NCI-H2081 treated with DMSO at 0.1 percent for 48 hours (cell line): ENCODE results near the gene FAM43B.
"Not testable (repeated sequence)": the region's sequence is repeated elsewhere in the genome, so short reads cannot be mapped to it uniquely, and the experiment has no call there.

Experiments used
- DNase-seq: peaks from one replicate; lab custom pipeline; 2025; lab: John Stamatoyannopoulos, UW

Gene FAM43B, protein sequence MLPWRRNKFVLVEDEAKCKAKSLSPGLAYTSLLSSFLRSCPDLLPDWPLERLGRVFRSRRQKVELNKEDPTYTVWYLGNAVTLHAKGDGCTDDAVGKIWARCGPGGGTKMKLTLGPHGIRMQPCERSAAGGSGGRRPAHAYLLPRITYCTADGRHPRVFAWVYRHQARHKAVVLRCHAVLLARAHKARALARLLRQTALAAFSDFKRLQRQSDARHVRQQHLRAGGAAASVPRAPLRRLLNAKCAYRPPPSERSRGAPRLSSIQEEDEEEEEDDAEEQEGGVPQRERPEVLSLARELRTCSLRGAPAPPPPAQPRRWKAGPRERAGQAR

DNA sequence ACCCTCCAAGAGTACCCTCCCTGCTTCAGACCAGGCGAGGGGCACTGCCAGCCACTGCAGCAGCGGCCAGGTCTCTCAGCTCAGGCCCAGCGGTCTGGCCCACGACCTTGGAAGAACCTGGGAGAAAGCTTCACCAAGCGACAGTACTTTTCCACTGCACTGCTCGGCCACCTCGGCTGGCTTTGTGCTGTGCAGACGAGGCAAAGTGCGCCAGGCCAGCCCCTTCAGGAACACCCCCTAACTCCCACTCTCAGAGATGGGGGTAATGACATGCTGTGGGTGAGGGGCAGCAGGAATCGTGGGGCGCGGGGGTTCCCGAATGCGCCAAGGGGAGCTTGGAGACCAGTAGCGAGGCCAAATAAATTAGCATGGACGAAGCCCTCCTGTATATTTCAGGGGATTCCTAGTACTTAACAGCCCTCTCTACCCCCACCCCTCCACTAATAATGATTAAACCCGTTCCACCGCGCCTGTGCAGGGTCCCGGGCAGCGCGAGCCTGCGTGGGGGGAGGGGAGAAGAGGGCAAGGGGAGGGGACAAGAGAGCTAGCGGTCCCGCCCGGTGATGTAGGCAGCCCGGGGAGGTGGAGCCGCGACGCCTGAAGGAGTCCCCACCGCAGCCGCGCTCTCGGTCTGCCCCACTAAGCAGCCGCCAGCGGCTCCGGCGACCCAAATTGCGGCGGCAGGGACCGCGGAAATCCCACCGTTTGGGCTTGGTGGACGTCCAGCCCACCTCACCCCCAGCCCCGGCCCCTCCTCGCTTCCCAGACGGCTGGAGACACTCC, at the start of gene FAM43B:
Gene FAM43B (plus strand): TSS at position 629 of the 783 bp plus-strand sequence. CDS start 401 bp downstream, outside the sequence.
- no peak for DNase-seq

DNA sequence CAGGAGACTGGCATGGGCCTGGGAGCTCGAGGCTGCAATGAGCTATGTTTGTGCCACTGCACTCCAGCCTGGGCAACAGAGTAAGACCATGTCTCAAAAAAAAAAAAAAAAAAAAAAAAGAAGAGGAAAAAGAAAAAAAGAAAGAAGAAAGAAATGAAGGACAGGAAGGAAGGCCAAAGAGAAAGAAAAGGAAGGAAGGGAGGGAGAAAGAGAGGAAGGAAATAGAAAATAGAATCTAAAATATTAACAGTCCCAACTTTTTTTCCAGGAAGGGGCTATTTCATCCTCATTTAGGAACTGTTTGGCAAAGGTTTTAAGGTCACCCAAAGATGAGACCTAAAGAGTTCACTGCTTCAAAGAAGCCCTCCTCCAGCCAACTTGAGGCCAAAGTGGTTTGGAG, 46.9 kb upstream of the FAM43B start:
- DNase-seq = no peak

DNA sequence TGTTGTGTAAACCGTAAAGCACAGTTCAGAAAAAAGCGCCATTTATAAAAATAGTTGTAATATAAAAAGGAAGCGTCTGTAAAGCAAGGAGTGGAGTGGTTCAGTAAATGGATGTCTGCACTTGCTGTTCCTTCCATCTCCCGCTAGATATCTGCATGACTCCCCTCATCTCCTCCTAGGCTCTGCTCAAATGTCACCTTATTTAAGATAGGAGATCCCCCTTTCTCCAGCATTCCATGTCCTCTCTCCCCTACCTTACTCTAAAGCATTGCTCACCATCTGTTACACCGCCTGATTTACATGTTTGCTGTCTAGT, 45.2 kb upstream of the FAM43B start:
- DNase-seq = no peak

DNA sequence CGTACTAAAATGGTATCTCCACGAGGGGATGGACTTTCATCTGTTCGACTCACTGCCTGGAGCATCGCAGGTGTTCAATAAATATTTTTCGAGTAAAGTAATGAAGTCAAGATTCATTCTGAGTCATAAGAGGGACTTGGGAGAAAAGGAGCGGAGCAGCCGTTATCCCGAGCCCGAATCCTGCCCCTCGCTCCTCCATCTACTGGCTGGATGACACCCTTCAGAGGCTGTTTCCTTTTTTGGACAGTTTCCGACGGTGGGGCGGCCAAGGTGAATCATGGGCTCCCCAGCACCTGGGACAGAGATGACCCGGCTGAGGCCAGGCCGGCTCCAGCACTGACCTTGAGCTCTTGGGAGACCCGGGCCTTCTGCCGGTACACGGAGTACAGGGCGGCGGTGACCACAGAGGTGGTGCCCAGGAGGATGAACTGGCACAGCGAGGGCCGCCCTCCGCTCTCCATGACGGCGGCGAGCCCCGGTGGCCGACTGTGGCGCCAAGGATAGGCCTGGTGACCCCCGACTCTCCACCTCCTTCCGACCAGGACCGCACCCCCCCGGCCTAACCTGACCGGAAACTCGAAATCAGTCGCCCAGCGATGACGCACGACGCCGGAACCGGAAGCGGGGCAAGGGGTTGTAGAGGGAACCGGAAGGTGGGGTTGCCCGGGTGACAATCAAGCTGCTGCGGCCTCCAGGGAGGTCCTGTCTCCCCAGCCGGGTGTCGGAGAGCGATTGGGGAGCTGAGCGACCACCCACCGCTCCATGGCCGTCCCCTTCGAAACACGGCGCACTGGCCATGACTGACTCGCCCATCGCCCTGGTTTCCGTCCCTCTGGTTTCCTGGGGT, 44.6 kb upstream of the FAM43B start, which contains the start of gene MUL1:
Gene MUL1 (minus strand): TSS at position 588 of the 847 bp plus-strand sequence. CDS start 127 bp downstream, at position 461.
- peak; percentile 59 for DNase-seq

DNA sequence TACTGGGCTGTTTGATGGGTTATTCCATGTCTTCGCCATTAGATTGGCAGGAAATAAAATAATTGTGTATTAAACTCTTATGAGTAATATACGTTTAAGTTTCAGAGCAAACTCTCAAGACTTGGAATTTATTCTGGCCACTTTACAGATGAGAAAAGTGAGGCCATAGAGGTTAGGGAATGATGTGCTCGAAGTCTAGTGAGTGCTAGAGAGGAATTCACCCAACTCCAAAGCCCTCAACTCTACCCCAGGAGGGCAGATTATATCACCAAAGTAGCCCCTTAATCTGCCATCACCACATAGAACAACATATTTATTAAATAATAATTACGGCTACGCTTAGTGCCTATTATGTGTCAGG, 44.0 kb upstream of the FAM43B start:
- DNase-seq = no peak

DNA sequence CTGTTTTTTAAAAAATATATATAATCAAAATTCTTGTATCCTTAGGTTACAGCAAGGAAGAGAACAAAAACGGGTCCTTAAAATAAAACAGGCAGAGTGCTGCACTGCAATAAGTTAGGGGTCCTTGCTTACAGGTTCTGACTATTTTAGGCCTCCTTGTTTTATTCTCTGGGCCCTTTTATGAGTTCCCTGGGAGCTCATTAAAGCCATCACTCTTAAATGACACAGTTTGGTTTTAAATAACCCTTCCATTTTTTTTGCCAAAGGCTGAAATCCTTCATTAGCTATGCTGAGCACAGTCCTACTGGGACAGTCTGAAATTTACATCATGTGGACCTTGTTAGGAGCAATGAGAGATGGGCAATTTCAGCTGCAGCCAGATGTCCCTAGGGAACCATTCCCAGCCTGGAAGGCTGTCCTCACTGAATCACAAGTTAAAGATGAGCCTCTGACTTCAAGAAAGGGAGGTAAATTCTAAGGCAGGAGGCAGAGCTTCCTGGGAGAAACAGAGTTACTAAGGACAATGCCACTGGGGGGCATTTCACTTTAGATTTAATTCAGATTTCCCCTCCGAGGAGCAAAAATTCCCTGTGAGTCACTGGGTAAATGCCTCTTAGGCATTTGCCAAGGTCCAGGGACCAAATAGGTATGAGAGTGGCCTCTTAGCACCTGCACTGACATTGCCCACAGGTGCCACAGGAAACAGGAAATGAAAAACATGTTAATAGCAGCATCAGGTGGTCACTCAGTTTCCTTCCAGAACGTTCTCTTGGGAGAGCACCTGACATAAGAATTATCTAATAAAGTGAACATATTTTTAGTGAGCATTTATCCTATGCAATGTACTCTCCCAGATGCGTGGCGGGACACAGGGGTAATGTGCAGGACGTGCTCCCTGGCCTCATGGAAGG, 40.6 kb upstream of the FAM43B start:
- DNase-seq = no peak

DNA sequence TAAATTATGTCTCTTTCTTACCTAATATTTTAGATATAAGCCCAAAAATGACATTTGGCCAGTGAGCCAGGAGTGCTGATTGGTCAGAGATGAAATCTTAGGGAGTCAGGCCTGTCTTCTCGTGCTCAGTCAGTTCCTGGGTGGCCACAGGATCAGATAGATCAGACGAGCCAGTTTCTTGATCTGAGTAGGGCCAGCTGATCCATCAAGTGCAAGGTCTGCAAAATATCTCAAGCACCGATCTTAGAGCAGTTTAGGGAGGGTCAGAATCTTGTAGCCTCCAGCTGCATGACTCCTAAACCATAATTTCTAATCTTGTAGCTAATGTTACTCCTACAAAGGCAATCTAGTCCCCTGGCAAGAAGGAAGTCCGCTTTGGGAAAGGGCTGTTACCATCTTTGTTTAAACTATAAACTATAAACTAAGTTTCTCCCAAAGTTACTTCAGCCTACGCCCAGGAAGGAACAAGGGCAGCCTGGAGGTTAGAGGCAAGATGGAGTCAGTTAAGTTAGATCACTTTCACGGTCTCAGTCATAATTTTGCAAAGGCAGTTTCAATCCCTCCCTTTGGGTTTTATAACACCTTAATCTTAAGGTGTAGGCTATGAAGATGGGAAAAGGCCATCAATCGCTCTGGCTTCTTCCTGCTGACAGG, 32.6 kb upstream of the FAM43B start:
- not testable (repeated sequence) for DNase-seq

DNA sequence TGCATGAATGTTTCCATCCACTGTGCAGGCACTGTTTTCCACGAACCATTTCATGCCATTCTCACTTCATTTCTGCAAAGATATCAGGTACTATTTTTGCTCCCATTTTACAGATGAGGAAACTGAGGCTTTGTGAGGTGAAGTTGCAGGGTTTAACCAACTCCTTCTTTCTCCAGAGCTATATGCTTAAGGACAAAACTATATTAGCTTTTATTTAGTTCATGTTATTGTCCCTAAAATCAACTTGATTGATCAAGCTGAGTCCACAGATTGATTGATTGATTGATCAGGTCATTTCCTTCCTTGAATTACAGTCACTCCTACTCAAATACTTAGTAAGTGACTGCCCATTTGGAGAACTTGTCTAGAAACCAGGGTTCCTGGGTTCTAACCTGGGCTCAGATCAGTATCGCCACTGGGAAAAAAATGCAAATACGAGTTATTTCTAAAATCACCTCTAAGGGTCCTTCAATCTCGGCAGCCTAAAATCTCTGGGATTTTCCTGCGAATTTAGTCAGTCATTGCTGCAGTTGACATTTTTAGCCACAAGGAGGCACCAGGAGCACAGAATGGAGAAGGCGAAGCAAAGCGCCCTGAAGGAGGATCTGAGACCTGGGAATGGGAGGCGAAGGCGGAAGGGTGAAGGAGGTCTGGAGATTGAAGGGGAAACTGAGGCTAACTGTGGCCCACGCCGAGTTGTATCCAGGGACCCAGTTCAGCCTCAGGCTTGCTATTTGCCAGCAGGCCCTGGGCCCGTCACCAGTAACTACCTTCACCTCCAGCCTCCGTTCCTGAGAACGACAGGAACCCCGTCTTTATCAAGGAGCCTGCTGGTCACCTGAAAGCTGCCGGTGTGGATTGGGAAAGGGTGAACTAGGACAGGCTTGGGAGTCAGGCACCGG, 30.2 kb upstream of the FAM43B start:
- DNase-seq = peak; percentile 6

DNA sequence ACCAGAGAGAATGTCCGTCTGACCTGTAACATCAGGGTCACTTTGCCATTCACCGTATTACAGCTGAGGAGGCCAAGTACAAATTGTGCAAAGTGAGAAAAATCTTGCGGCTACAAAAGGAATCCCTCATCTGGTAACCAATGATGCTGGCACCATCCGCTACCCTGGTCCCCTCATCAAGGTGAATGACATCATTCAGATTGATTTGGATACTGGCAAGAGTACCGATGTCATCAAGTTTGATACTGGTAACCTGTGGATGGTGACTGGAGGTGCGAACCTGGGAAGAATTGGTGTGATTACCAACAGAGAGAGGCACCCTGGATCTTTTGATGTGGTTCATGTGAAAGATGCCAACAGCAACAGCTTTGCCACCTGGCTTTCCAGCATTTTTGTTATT, 26.1 kb upstream of the FAM43B start:
- DNase-seq = no peak

DNA sequence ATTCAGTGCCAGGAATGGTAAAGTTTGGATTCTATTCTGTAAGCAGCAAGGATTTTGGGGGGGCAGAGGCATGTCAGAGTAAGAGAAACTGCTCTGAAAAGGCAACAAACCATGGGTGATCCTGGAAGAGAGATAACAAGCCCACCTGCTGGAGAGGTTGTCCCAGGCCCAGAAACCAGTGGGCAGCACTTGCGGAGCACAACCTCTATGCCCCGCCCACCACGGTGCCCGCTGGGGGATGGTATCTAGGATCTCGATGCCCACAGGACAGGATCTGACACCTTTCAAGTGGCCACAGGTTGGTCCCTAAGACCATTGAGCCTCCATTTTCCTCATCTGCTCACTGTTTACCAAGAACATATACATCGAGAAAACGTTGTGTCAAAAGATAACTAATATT, 24.2 kb upstream of the FAM43B start:
- no peak for DNase-seq

DNA sequence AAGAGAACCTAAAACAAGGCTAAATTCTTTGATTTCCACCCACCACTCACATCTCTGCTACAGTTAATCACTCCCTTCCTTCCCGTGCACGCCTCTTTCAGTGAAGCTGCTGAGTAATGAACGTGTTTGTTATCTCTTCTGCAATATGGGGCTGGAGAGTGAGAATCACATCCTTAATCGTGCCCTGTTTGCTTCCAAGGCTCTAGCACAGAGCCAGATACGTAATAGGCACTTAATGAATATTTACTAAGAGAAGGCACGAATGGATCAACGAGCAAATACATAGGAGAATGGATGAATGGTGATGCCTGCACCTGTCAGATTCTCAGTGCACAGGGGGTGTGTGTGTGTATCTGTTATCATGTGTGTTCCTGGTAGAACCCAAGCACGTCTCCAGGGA, 22.1 kb upstream of the FAM43B start:
- no peak for DNase-seq

DNA sequence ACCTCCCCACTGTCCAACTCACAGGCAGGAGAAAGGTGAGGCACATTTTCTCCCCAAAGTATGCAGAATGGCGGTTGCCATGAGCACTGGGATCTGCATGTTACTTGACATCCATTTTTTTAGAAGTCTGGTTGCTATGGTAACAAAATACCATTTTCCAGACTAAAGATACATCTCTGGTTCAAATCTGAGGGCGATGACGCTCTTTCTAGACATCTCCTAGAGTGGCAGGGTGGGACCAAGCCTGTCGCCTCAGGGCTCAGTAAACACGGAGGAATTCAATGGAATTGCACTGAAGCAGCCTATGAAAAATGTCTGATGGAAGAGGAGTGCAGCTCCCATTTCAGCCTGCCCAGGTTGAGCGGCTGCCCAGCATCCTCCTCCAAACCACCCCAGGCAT, 21.5 kb upstream of the FAM43B start:
- no peak for DNase-seq

DNA sequence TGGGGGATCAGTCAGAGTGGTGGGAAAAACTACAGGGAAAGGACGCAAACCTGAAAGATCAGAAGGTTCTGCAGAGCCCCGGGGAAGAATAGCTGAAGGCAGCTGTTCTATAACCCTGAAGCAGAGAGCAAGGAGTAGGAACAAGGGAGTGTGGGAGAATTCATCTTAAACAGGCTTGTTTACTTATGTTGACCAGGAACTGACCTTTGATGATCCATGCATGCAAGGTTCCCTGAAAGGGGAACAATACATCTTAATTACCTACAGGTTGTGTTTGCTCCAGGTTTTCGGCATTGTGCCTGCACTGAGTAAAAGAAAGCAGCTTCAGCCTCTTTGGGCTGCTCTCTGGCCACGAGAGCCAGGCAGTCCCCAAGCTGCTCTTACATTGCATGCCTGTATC, 18.7 kb upstream of the FAM43B start:
- DNase-seq = no peak

DNA sequence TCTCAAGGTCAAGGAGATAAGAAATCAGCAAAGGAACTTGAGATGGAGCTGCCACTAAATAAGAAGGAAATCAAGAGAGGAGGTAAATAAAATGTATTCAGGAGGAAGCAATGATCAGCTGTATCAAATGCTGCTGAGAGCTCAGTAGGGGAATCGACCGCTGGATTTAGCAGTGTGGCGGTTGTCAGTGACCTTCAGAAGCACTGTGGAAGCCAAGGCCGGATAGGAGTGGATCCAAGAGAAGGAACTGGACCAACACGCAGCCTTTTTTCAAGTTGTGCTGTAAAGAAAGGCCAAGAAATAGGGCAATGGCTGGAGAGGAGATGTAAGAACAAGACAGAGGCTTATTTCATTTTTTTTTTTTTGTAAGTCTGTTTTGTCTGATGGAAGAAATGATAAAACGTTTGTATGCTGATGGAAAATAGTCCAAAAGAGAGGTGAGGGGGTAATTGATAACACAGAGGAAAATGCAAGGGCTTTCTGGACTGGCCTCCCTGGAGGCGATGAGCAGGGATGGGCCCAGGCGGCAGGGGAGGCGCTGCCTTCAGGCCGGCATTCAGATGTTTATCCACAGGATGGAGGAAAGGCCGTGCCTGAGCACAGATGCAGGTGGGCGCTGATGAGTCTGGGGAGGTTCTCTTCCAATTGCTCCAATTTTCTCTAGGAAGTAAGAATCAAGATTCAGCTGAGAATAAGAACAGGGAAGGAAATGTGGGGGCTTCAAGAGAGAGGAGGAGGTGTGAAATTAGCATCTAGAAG, 17.5 kb upstream of the FAM43B start:
- no peak for DNase-seq

DNA sequence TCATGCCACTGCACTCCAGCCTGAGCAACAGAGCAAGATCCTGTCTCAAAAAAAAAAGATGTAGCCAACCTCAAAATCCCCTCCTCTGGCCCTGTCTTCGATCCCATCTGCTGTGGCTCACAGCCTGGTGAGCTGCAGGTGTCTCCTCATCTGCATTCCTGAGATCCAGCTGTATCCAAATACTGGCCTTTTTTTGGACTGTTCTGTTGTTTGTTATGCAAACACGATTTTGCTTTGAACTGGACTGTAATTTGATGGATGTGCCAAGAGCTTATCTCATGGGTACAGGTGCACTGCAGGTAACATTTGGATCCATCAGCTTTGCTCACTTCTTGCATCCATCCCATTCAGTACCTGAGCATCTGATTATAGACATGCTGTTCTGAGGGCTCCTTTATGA, 14.1 kb upstream of the FAM43B start:
- no peak for DNase-seq

DNA sequence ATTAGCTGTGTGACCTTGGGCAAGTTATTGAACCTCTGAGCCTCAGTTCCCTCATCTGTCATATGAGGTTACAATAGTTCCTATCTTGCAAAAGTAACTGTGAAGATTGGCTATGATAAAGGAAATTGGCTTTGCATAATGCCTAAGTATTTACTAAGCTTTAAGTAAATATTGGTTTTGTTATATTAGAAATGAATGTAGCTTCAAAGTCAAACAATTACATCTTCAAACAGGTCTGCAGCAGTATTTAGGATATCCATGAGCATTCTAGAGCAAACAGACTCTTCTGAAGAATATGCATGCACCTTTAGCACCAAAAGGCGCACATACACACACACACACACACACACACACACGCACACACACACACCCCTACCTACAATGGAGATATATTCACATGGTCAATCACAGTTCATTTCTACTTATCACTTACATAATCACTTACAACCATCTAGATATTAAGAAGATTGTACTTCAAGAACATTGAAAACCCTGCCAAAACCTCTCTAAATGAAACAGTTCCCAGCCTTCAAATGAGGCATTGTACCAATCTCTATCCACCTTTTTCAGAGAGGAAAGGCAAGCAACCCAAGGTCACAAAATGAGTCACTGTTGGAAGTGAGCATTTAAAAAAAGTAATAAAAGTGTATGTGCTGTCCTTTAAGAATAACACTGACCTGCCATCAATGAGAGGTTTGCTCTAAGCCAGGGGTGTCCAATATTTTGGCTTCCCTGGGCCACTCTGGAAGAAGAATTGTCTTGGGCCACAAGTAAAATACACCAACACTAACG, 13.4 kb upstream of the FAM43B start:
- DNase-seq = no peak

DNA sequence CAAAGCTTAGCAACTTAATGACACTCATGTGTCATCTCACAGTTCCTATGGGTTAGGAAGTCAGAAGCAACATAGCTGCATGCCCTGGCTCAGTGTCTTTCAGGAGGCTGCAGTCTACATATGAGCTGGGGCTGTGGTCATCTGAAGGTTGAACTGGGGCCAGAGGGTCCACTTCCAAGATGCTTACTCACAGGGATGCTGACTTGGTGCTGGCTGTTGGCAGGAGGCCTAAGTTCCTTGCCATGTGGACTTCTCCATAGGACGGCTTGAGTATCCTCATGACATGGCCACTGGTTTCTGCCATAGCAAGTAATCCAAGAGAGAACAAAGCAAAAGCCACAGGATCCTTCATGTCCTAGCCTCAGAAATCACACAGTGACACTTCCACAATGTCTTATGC, 12.1 kb upstream of the FAM43B start:
- DNase-seq = no peak

DNA sequence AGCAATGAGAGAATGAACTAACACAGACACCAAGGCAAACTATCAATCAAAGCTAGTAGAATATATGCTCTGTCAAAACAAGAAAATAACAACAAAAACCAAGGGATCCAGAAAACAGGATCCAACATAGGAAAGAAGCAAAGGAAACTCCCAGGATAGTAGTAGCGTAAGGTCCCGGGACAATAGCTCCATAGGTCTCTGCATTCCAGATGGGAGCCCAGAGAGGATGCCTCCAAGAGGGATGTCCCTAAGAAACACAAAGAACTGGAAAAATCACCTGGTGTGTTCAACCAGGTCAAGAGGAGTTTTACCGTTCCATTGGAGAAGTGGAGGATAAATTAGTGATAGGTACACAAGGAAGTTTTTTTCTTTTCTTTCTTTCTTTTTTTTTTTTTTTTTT, 5.7 kb upstream of the FAM43B start:
- no peak for DNase-seq

DNA sequence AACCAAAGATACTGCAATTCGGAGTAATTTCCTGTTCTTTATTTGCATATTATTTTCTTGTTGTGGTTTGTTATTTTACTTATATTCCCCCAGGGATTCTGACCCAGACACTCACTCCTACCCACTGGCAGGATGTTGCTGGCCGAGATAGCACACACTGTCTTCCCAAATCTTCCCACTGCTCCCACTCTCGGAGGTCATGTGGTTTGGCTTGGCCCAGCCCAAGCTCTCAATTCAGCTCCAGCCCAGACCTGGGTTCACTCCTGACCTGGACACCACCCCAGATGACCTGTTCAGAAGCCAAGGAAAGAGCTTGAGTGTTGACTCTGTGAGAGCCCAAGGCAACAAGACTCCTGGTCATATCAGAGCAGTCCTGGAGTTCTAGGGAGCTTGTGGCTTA, 1.2 kb upstream of the FAM43B start:
- DNase-seq = no peak
